Measurements from ENCODE around the gene GLI2. TPM values are rescaled to one million over a fixed set of nuclear protein-coding genes. Genes with fewer than 3 reads are reported as not detected.

Gene GLI2
- total and polyA plus RNA-seq, 2 of the 8 experiments (the other 6 are each of a cell fraction or from before 2014, with no cell fraction given): 18.4 to 46.9 TPM

GRCh38 chr2:120711694-120712093 is 24.0 kb upstream of the GLI2 start:
- WGBS, 2 experiments (ENCODE audit: extremely low coverage in 1 of 2, insufficient coverage in 1 of 2, insufficient read length in 1 of 2, insufficient replicate concordance in 2 of 2, low coverage in 1 of 2, low lambda C conversion rate in 2 of 2, missing lambda C conversion rate in 1 of 2): 86% methylated on average over 5 of the region's 5 CpGs; no CpG with 5 or more reads in 1 of the 2 experiments
- TF ChIP-seq GABPA (IDR thresholded peaks at IDR 0.05; ENCODE audit: borderline replicate concordance, insufficient read depth, low read length): no peak
- no peak for TF ChIP-seq EZH2 (IDR thresholded peaks at IDR 0.05; ENCODE audit: low read depth, low read length, severe bottlenecking)
- TF ChIP-seq CHD2 (IDR thresholded peaks at IDR 0.05; ENCODE audit: low read length): no peak
- no peak for TF ChIP-seq KDM1A (IDR thresholded peaks at IDR 0.05; ENCODE audit: borderline replicate concordance, low read length)
- TF ChIP-seq EGR1 (IDR thresholded peaks at IDR 0.05; ENCODE audit: borderline replicate concordance, low read depth, low read length): no peak
- no peak for TF ChIP-seq HDAC2 (IDR thresholded peaks at IDR 0.05; ENCODE audit: borderline replicate concordance in 1 of 2, low read depth in 2 of 2, low read length in 2 of 2)
- TF ChIP-seq ZNF274 (IDR thresholded peaks at IDR 0.05; ENCODE audit: borderline replicate concordance, extremely low read depth, low read length): no peak
- no peak for TF ChIP-seq CEBPB (IDR thresholded peaks at IDR 0.05; ENCODE audit: low read depth, low read length)
- no peak for TF ChIP-seq RNF2 (IDR thresholded peaks at IDR 0.05; ENCODE audit: borderline replicate concordance, low read depth, low read length, missing control alignments, poor library complexity, severe bottlenecking)
- no peak for TF ChIP-seq RFX5 (IDR thresholded peaks at IDR 0.05; ENCODE audit: borderline replicate concordance, low read depth, low read length)
- TF ChIP-seq MAX (IDR thresholded peaks at IDR 0.05): no peak
- no peak for TF ChIP-seq CHD1 (IDR thresholded peaks at IDR 0.05; ENCODE audit: low read depth, low read length)
- TF ChIP-seq TCF12 (IDR thresholded peaks at IDR 0.05; ENCODE audit: low read depth, low read length): no peak

More at GRCh38 chr2:120711694-120712093, 24.0 kb upstream of the GLI2 start:
- CTCF ChIA-PET (ENCODE audit: partially characterized antibody): interaction anchor here (0.5 to 5.1 kb wide), 13 partner anchors 10 to 366 kb away, joined by 3 to 41 read pairs (median 3); no protein-coding TSS in a partner anchor
- Histone ChIP-seq H3K18ac (ENCODE audit: extremely low read depth, low read length) (no peak overlapping the region; the same call in 1 of the 2 replicates), H3K23me2 (ENCODE audit: low read depth, low read length) (no peaks in the 10 kb centered on the region), H3K4me2 (ENCODE audit: insufficient read depth in 1 of 2, low read depth in 2 of 2, low read length in 2 of 2) (no peak overlapping the region), H3K9me3 (ENCODE audit: insufficient read depth in 2 of 2, low read depth in 1 of 2, low read length in 1 of 2) (no peaks in the 10 kb centered on the region), H2BK12ac (ENCODE audit: low read depth, low read length) (peak overlapping the region; percentile 89; the same call in 1 of the 2 replicates), H2AFZ (ENCODE audit: low read length) (no peak overlapping the region), H3K9ac (replicated peaks in 1 of 4; ENCODE audit: extremely low read depth in 1 of 4, low read depth in 3 of 4, low read length in 3 of 4) (no peak overlapping the region), H3K4me1 (replicated peaks in 1 of 4; ENCODE audit: control insufficient read depth in 3 of 4, insufficient read depth in 4 of 4, low read length in 3 of 4) (peaks cover 12 to 23% (median 16%) of the 10 kb centered on the region in 4 experiments), H3K23ac (ENCODE audit: insufficient read length) (no peak overlapping the region), H2BK5ac (ENCODE audit: low read depth, low read length) (peak overlapping the region; percentile 55; the same call in 1 of the 2 replicates), H3K27ac (ENCODE audit: low read depth, low read length) (no peak overlapping the region), H3K4me3 (ENCODE audit: extremely low read depth in 1 of 4, insufficient read depth in 2 of 4, low read depth in 3 of 4, low read length in 4 of 4) (no peak overlapping the region), H4K20me1 (replicated peaks in 1 of 2; ENCODE audit: control insufficient read depth in 1 of 2, insufficient read depth in 2 of 2, low read length in 2 of 2) (no peaks in the 10 kb centered on the region), H4K91ac (replicated peaks; ENCODE audit: insufficient read length, low read length) (no peak overlapping the region), H2BK15ac (ENCODE audit: low read length) (peak overlapping the region; percentile 51; the same call in 1 of the 2 replicates), H2BK120ac (replicated peaks; ENCODE audit: low read depth, low read length) (peak overlapping the region; percentile 21), H2BK20ac (ENCODE audit: low read length) (peak overlapping the region; percentile 62; the same call in 1 of the 2 replicates), H3K14ac (ENCODE audit: insufficient read length) (no peak overlapping the region), H4K5ac (ENCODE audit: insufficient read length, low read depth, low read length) (no peak overlapping the region), H4K8ac (ENCODE audit: extremely low read depth, insufficient read depth, low read length) (no peak overlapping the region), H2AK5ac (ENCODE audit: low read depth, low read length) (peak overlapping the region; percentile 34), H3K36me3 (ENCODE audit: control insufficient read depth in 2 of 4, insufficient read depth in 4 of 4, low read length in 3 of 4) (no peaks in the 10 kb centered on the region), H3K79me1 (ENCODE audit: low read depth, low read length) (no peaks in the 10 kb centered on the region), H3K4ac (replicated peaks; ENCODE audit: insufficient read length, low read depth, low read length) (no peak overlapping the region), H3K79me2 (ENCODE audit: control insufficient read depth in 1 of 2, insufficient read depth in 2 of 2, low read length in 2 of 2) (no peaks in the 10 kb centered on the region), H3K56ac (replicated peaks; ENCODE audit: insufficient read length, low read depth, low read length) (no peak overlapping the region), H3K27me3 (replicated peaks in 1 of 4; ENCODE audit: control insufficient read depth in 3 of 4, extremely low read depth in 1 of 4, insufficient read depth in 3 of 4, low read length in 3 of 4) (peaks cover 0 to 19% (median 9%) of the 10 kb centered on the region in 4 experiments; a peak in 5 of 7 replicates)
- POLR2A ChIA-PET (ENCODE audit: partially characterized antibody): interaction anchor here (1.2 to 4.9 kb wide), 5 partner anchors 12 to 364 kb away, joined by 3 to 25 read pairs (median 5); no protein-coding TSS in a partner anchor
- peak; percentile 32 for FAIRE-seq
- no peak for DNase-seq (ENCODE audit: low read depth in 1 of 2, low spot score in 2 of 2)

Measured in H1 (cell line).